ENCODE measurements around the gene FEM1A. TPM values are rescaled to one million over a fixed set of nuclear protein-coding genes. Genes with fewer than 3 reads are reported as not detected.
"Not testable (repeated sequence)": the region's sequence is repeated elsewhere in the genome, so short reads cannot be mapped to it uniquely, and the experiment has no call there.

The FEM1A gene
- total and polyA plus RNA-seq, 11 donors = 28.4 to 94.0 (median 40.5) TPM

GRCh38 chr19:4773047-4773640 is 18.4 kb upstream of the FEM1A start:
- Histone ChIP-seq H3K4me3 (no peak overlapping the region), H3K27me3 (no peaks in the 10 kb centered on the region), H3K36me3 (no peaks in the 10 kb centered on the region), H3K27ac (no peak overlapping the region), H3K9me3 (peaks cover 0 to 2% (median 0%) of the 10 kb centered on the region in 12 donors), H3K4me1 (no peaks in the 10 kb centered on the region)
- TF ChIP-seq POLR2A (IDR thresholded peaks at IDR 0.05) = no peak
- no peak for TF ChIP-seq CTCF (IDR thresholded peaks at IDR 0.05)
- intact Hi-C loops (cut with DNase I) = no loop called here
- WGBS, 4 donors = 64 to 73% (median 69%) methylated on average over 9 of the region's 9 CpGs
- ATAC-seq (no peak), DNase-seq (no peak)

GRCh38 chr19:4774136-4774535 is 17.4 kb upstream of the FEM1A start:
- ATAC-seq = no peak
- 55 to 67% (median 61%) methylated on average over 3 of the region's 3 CpGs for WGBS, 4 donors
- H3K27ac ChIP-seq = no peak overlapping the region
- H3K36me3 ChIP-seq = no peaks in the 10 kb centered on the region
- no peak for DNase-seq
- H3K4me1 ChIP-seq = no peaks in the 10 kb centered on the region
- peaks cover 0 to 2% (median 0%) of the 10 kb centered on the region in 12 donors for H3K9me3 ChIP-seq
- H3K4me3 ChIP-seq = no peak overlapping the region
- intact Hi-C loops (cut with DNase I) = no loop called here
- H3K27me3 ChIP-seq = no peaks in the 10 kb centered on the region
- TF ChIP-seq CTCF (IDR thresholded peaks at IDR 0.05) = no peak
- TF ChIP-seq POLR2A (IDR thresholded peaks at IDR 0.05) = no peak

GRCh38 chr19:4775627-4776152 is 15.8 kb upstream of the FEM1A start:
- Histone ChIP-seq H3K27ac (no peak overlapping the region), H3K4me1 (no peaks in the 10 kb centered on the region), H3K36me3 (no peaks in the 10 kb centered on the region), H3K9me3 (peaks cover 0 to under 1% (median 0%) of the 10 kb centered on the region in 12 donors), H3K4me3 (no peak overlapping the region), H3K27me3 (no peaks in the 10 kb centered on the region)
- no peak for DNase-seq
- TF ChIP-seq POLR2A (IDR thresholded peaks at IDR 0.05) = no peak
- no peak for TF ChIP-seq CTCF (IDR thresholded peaks at IDR 0.05)
- ATAC-seq = no peak
- WGBS, 4 donors = 56 to 65% (median 64%) methylated on average over 5 of the region's 5 CpGs
- intact Hi-C loops (cut with DNase I) = no loop called here

GRCh38 chr19:4776436-4777211 is 14.9 kb upstream of the FEM1A start:
- intact Hi-C loops (cut with DNase I) = no loop called here

GRCh38 chr19:4778124-4778523 is 13.4 kb upstream of the FEM1A start:
- DNase-seq; ATAC-seq; H3K27me3 ChIP-seq; H3K4me1 ChIP-seq; H3K36me3 ChIP-seq; intact Hi-C loops (cut with DNase I); H3K27ac ChIP-seq; H3K4me3 ChIP-seq; H3K9me3 ChIP-seq: not testable (repeated sequence)
- 78 to 81% (median 79%) methylated on average over 5 of the region's 5 CpGs for WGBS, 4 donors

More at GRCh38 chr19:4776436-4777211, 14.9 kb upstream of the FEM1A start:
- DNase-seq (no peak), ATAC-seq (no peak)
- Histone ChIP-seq H3K9me3 (peaks cover 0 to 5% (median 0%) of the 10 kb centered on the region in 12 donors), H3K4me3 (no peak overlapping the region), H3K4me1 (no peaks in the 10 kb centered on the region), H3K27ac (no peak overlapping the region), H3K27me3 (no peaks in the 10 kb centered on the region), H3K36me3 (no peaks in the 10 kb centered on the region)
- 45 to 51% (median 47%) methylated on average over 13 to 14 of the region's 14 CpGs for WGBS, 4 donors
- no peak for TF ChIP-seq CTCF (IDR thresholded peaks at IDR 0.05)
- no peak for TF ChIP-seq POLR2A (IDR thresholded peaks at IDR 0.05)

All from heart left ventricle (tissue), 16 donors.